Psoas muscle (tissue), 8 donors: ENCODE results near the gene KSR1. TPM values are rescaled to one million over a fixed set of nuclear protein-coding genes. Genes with fewer than 3 reads are reported as not detected.
"Not testable (repeated sequence)": the region's sequence is repeated elsewhere in the genome, so short reads cannot be mapped to it uniquely, and the experiment has no call there.

Source experiments
- ATAC-seq, 4 donors: fragments of 200-7000 bp; cut with Tn5 transposase; one replicate each; pipeline ENCODE4 v1.9.1; 2020; ENCODE audit warnings: moderate library complexity in 3 of 4, mild to moderate bottlenecking in 2 of 4
- DNase-seq, 2 donors: peaks; one replicate each; pipeline ENCODE4 v3.0.0-alpha.2; 2020
- H3K27ac ChIP-seq: fragments of 200-600 bp; one replicate; pipeline ENCODE4 v1.8.0; 2022
- H3K27me3 ChIP-seq, 3 donors: fragments of 200-600 bp in 1 of 3; one replicate each; pipeline versions ENCODE4 v1.6.1 to v1.8.0; 2013 to 2022; ENCODE audit warnings: low read length in 2 of 3, mild to moderate bottlenecking in 2 of 3, moderate library complexity in 1 of 3; ENCODE audit not compliant: insufficient read depth in 3 of 3
- H3K36me3 ChIP-seq, 2 donors: fragments of 200-600 bp in 1 of 2; one replicate each; pipeline versions ENCODE4 v1.6.1 to v1.8.0; 2013 to 2022; ENCODE audit warnings: low read depth in 1 of 2, mild to moderate bottlenecking in 1 of 2, moderate library complexity in 1 of 2; ENCODE audit not compliant: insufficient read depth in 1 of 2
- H3K4me1 ChIP-seq: fragments of 200-600 bp; one replicate; pipeline ENCODE4 v1.8.0; 2022
- H3K4me3 ChIP-seq: fragments of 200-600 bp; one replicate; pipeline ENCODE4 v1.8.0; 2022; ENCODE audit warnings: mild to moderate bottlenecking
- H3K9me3 ChIP-seq: fragments of 200-600 bp; one replicate; pipeline ENCODE4 v1.8.0; 2022
- CTCF ChIP-seq: fragments of 200-600 bp; IDR thresholded peaks from one replicate; pipeline ENCODE4 v1.8.0; 2022; ENCODE audit warnings: antibody characterized with exemption
- WGBS, 3 donors: extraction: QIAGEN DNeasy Blood & Tissue Kit; methylation state at CpG; one replicate each; pipeline versions ENCODE4 v1.1.6 to v1.1.7; 2013; 5-methylcytosine and 5-hydroxymethylcytosine counted together
- intact Hi-C, 2 donors: fragments of 100-400 bp; cut with DNase I; formaldehyde crosslinking; loops; one replicate each; pipeline versions ENCODE4 v1.11.0 to v1.14.2; 2022
- polyA plus RNA-seq, 3 donors: library from polyadenylated mRNA; stranded (reverse); fragments of 200-250 nt; gene quantifications; one replicate each; pipeline ENCODE4 v1.2.3, GENCODE V29; 2013
- total RNA-seq, 4 donors: library from RNA; stranded (reverse); fragmentation: NEBNext Ultra II Directional in 2 of 4; extraction: Animal tissue kit (Norgen Biotek cat#: 25700) in 2 of 4; gene quantifications; one replicate each; pipeline versions ENCODE4 v1.2.1 to v1.2.4, GENCODE V29; 2021 to 2023
- donor health status: healthy with polysubstance abuse.
- donor health status: DM: no; HTN: no; CAD: no; lungs with moderate emphysema.
- donor health status: Bipolar disorder and iron deficiency.
- donor health status: healthy.
- donor health status: DM: yes; HTN: yes; CAD: no.
- donor health status: DM: no; HTN: no; CAD: no.
- donor health status: DM: no; HTN: no; CAD: no.
- donor health status: DM: yes; HTN: yes; CAD: no.

The KSR1 gene
- total and polyA plus RNA-seq, 7 donors, result 7.8 to 93.0 (median 46.5) TPM

GRCh38 chr17:27424941-27425340, 31.3 kb upstream of the KSR1 start:
- Histone ChIP-seq H3K4me1 (no peaks in the 10 kb centered on the region), H3K9me3 (no peaks in the 10 kb centered on the region), H3K27ac (no peak overlapping the region), H3K4me3 (no peak overlapping the region), H3K27me3 (no peaks in the 10 kb centered on the region), H3K36me3 (no peaks in the 10 kb centered on the region)
- TF ChIP-seq CTCF, result no peak
- ATAC-seq, result no peak
- intact Hi-C loops, result no loop called here
- 76 to 90% (median 77%) methylated on average over 6 to 8 of the region's 8 CpGs for WGBS, 3 donors
- no peak for DNase-seq

- intact Hi-C loops, H3K9me3 ChIP-seq, DNase-seq, ATAC-seq, H3K36me3 ChIP-seq, H3K27me3 ChIP-seq, H3K4me3 ChIP-seq, H3K27ac ChIP-seq, H3K4me1 ChIP-seq: not testable (repeated sequence)
- WGBS, 3 donors, result 84 to 88% (median 84%) methylated on average over 6 of the region's 6 CpGs
Observed at GRCh38 chr17:27425571-27425970, 30.7 kb upstream of the KSR1 start.

- TF ChIP-seq CTCF, result no peak
- Histone ChIP-seq H3K27ac (no peak overlapping the region), H3K9me3 (no peaks in the 10 kb centered on the region), H3K4me3 (no peak overlapping the region), H3K27me3 (no peaks in the 10 kb centered on the region), H3K36me3 (no peaks in the 10 kb centered on the region), H3K4me1 (no peaks in the 10 kb centered on the region)
- WGBS, 3 donors, result 82 to 96% (median 94%) methylated on average over 3 of the region's 3 CpGs
- ATAC-seq, result no peak
- DNase-seq, result no peak
- intact Hi-C loops, result no loop called here
Observed at GRCh38 chr17:27425991-27426390, 30.3 kb upstream of the KSR1 start.

- ATAC-seq, H3K27ac ChIP-seq, H3K4me3 ChIP-seq, H3K27me3 ChIP-seq, H3K36me3 ChIP-seq, H3K4me1 ChIP-seq, DNase-seq, intact Hi-C loops, H3K9me3 ChIP-seq: not testable (repeated sequence)
- 84 to 91% (median 85%) methylated on average over 2 to 3 of the region's 3 CpGs for WGBS, 3 donors
Observed at GRCh38 chr17:27426471-27426870, 29.8 kb upstream of the KSR1 start.

GRCh38 chr17:27427166-27427862, 28.9 kb upstream of the KSR1 start:
- WGBS, 3 donors, result 88 to 93% (median 89%) methylated on average over 4 of the region's 5 CpGs
- ATAC-seq, H3K36me3 ChIP-seq, H3K4me3 ChIP-seq, H3K4me1 ChIP-seq, DNase-seq, H3K9me3 ChIP-seq, intact Hi-C loops, H3K27ac ChIP-seq, H3K27me3 ChIP-seq: not testable (repeated sequence)

GRCh38 chr17:27428781-27429505, 27.3 kb upstream of the KSR1 start:
- no peaks in the 10 kb centered on the region for H3K9me3 ChIP-seq
- no peaks in the 10 kb centered on the region for H3K4me1 ChIP-seq
- no peaks in the 10 kb centered on the region for H3K27me3 ChIP-seq
- WGBS, 3 donors, result 89 to 94% (median 90%) methylated on average over 9 of the region's 9 CpGs
- no peak overlapping the region for H3K27ac ChIP-seq
- H3K4me3 ChIP-seq, result no peak overlapping the region
- intact Hi-C loops, result no loop called here
- ATAC-seq (no peak), DNase-seq (no peak)
- TF ChIP-seq CTCF, result no peak
- H3K36me3 ChIP-seq, result no peaks in the 10 kb centered on the region
